ENCODE results near the gene NPAS2.

DNA sequence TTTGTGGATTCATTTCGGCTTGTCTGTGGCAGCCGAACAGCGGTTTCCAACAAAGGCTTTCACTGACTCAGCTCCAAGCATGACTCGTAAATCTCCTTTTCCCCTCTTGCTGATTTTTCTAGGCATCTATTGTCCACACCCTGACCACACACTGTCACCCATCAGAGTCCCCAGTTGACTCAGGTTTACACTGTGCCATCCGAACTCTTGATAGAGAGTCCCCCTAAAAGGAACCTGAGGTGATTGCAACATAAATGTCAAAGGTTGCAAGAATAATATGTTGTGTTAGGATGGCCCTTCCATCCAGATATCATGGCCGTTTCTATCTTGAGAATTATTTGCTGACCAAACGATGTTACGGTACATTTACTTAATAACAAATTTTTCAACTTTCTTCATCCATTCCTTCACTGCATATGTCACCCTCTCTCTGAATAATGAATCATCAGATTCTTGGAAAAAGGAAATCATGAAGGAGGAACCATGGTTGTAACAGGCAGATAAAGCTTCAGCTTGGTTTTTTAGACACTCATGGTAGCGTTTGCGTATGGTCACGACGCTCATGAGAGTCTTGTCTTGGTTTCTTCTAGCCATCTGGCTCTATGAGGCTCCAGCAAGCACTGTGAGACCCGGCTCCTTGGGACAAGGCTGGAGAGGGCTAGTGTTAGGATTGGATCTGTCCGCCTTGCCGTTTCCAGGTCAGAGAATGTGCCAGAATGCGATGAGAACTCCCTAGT is 72.1 kb downstream of the NPAS2 start:
- TF ChIP-seq POLR2A (IDR thresholded peaks at IDR 0.05; ENCODE audit: control extremely low read depth in 1 of 2, low read depth in 2 of 2, low read length in 2 of 2), result no peak
- TF ChIP-seq, protein P1, sequence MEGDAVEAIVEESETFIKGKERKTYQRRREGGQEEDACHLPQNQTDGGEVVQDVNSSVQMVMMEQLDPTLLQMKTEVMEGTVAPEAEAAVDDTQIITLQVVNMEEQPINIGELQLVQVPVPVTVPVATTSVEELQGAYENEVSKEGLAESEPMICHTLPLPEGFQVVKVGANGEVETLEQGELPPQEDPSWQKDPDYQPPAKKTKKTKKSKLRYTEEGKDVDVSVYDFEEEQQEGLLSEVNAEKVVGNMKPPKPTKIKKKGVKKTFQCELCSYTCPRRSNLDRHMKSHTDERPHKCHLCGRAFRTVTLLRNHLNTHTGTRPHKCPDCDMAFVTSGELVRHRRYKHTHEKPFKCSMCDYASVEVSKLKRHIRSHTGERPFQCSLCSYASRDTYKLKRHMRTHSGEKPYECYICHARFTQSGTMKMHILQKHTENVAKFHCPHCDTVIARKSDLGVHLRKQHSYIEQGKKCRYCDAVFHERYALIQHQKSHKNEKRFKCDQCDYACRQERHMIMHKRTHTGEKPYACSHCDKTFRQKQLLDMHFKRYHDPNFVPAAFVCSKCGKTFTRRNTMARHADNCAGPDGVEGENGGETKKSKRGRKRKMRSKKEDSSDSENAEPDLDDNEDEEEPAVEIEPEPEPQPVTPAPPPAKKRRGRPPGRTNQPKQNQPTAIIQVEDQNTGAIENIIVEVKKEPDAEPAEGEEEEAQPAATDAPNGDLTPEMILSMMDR (IDR thresholded peaks at IDR 0.05; ENCODE audit: control extremely low read depth in 1 of 3, insufficient read depth in 1 of 3, low read depth in 1 of 3, low read length in 3 of 3), result no peak
- TF ChIP-seq CREB1 (IDR thresholded peaks at IDR 0.05), result no peak
- no peak for TF ChIP-seq CHD2 (IDR thresholded peaks at IDR 0.05; ENCODE audit: low read length)
- no peak for TF ChIP-seq CBX5 (IDR thresholded peaks at IDR 0.05; ENCODE audit: low read depth, low read length)
- no peak for TF ChIP-seq TAF1 (IDR thresholded peaks at IDR 0.05; ENCODE audit: low read depth, low read length)
- no peak for TF ChIP-seq SIRT6 (IDR thresholded peaks at IDR 0.05; ENCODE audit: low read length)
- TF ChIP-seq TCF12 (IDR thresholded peaks at IDR 0.05; ENCODE audit: low read depth, low read length), result no peak
- TF ChIP-seq GABPA (IDR thresholded peaks at IDR 0.05; ENCODE audit: borderline replicate concordance, insufficient read depth, low read length), result no peak
- TF ChIP-seq, protein P2, sequence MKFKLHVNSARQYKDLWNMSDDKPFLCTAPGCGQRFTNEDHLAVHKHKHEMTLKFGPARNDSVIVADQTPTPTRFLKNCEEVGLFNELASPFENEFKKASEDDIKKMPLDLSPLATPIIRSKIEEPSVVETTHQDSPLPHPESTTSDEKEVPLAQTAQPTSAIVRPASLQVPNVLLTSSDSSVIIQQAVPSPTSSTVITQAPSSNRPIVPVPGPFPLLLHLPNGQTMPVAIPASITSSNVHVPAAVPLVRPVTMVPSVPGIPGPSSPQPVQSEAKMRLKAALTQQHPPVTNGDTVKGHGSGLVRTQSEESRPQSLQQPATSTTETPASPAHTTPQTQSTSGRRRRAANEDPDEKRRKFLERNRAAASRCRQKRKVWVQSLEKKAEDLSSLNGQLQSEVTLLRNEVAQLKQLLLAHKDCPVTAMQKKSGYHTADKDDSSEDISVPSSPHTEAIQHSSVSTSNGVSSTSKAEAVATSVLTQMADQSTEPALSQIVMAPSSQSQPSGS (IDR thresholded peaks at IDR 0.05; ENCODE audit: low read length), result no peak
- no peak for TF ChIP-seq ASH2L (IDR thresholded peaks at IDR 0.05; ENCODE audit: low read length)

Measured in H1 (cell line).